ENCODE measurements around the gene PRRT2.
"Not testable (repeated sequence)": the region's sequence is repeated elsewhere in the genome, so short reads cannot be mapped to it uniquely, and the experiment has no call there.

The PRRT2 gene

DNA sequence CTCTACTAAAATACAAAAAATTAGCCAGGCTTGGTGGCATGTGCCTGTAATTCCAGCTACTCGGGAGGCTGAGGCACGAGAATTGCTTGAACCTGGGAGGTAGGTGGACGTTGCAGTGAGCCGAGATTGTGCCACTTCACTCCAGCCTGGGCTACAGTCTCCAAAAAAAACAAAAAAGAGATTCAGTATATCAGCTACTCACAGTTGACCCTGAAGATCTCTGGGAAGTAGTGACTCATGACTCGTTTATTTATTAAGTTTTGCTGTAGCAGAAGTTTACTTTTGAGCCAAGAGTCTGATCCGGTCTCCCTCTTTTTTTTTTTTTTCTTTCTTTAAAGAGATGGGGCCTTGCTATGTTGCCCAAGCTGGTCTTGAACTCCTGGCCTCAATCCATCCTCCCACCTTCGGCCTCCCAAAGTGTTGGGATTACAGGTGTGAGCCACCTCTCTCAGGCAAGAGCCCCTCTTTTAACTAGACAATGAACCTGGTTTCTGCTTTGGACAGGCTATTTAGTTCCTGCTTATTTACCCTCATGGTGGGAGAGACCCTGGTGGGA is 12.7 kb downstream of the PRRT2 start:
- no peak for DNase-seq (ENCODE audit: low read depth, low spot score)
- H3K27ac ChIP-seq (ENCODE audit: low read length) = no peak overlapping the region
- WGBS (ENCODE audit: insufficient coverage, insufficient read length) = no CpG with 5 or more reads among the region's 7 CpGs

GRCh38 chr16:29825145-29826044 is 13.4 kb downstream of the PRRT2 start:
- Histone ChIP-seq H3K9me3 (ENCODE audit: control insufficient read depth, insufficient read depth, low read length) (no peaks in the 10 kb centered on the region), H3K27ac (ENCODE audit: low read length) (no peak overlapping the region), H3K4me3 (ENCODE audit: low read length) (no peak overlapping the region), H3K36me3 (ENCODE audit: control insufficient read depth, insufficient read depth, low read length) (no peaks in the 10 kb centered on the region), H3K4me1 (ENCODE audit: control insufficient read depth, insufficient read depth, low read length) (peaks cover 2% of the 10 kb centered on the region; the same call in 1 of the 2 replicates), H3K27me3 (ENCODE audit: control insufficient read depth, insufficient read depth, low read length) (no peaks in the 10 kb centered on the region)
- no CpG with 5 or more reads among the region's 10 CpGs for WGBS (ENCODE audit: insufficient coverage, insufficient read length)
- DNase-seq (ENCODE audit: low read depth, low spot score) = no peak

More for the DNA sequence above, 12.7 kb downstream of the PRRT2 start:
- Histone ChIP-seq H3K36me3 (ENCODE audit: control insufficient read depth, insufficient read depth, low read length) (peaks cover 1% of the 10 kb centered on the region; the same call in 1 of the 2 replicates), H3K27me3 (ENCODE audit: control insufficient read depth, insufficient read depth, low read length) (no peaks in the 10 kb centered on the region), H3K4me3 (ENCODE audit: low read length) (no peak overlapping the region), H3K4me1 (ENCODE audit: control insufficient read depth, insufficient read depth, low read length) (peaks cover 2% of the 10 kb centered on the region; the same call in 1 of the 2 replicates), H3K9me3 (ENCODE audit: control insufficient read depth, insufficient read depth, low read length) (no peaks in the 10 kb centered on the region)

- no peak for DNase-seq (ENCODE audit: low read depth, low spot score)
- H3K27me3 ChIP-seq (ENCODE audit: control insufficient read depth, insufficient read depth, low read length) = no peaks in the 10 kb centered on the region
- WGBS (ENCODE audit: insufficient coverage, insufficient read length) = no CpG with 5 or more reads among the region's 8 CpGs
- peaks cover 2% of the 10 kb centered on the region; the same call in 1 of the 2 replicates for H3K4me1 ChIP-seq (ENCODE audit: control insufficient read depth, insufficient read depth, low read length)
- no peaks in the 10 kb centered on the region for H3K36me3 ChIP-seq (ENCODE audit: control insufficient read depth, insufficient read depth, low read length)
- H3K27ac ChIP-seq (ENCODE audit: low read length) = no peak overlapping the region
- H3K4me3 ChIP-seq (ENCODE audit: low read length) = no peak overlapping the region
- H3K9me3 ChIP-seq (ENCODE audit: control insufficient read depth, insufficient read depth, low read length) = no peaks in the 10 kb centered on the region
Measured at GRCh38 chr16:29826342-29826695, 14.3 kb downstream of the PRRT2 start.

- DNase-seq (ENCODE audit: low read depth, low spot score) = no peak
- Histone ChIP-seq H3K36me3 (ENCODE audit: control insufficient read depth, insufficient read depth, low read length) (no peaks in the 10 kb centered on the region), H3K27ac (ENCODE audit: low read length) (no peak overlapping the region), H3K27me3 (ENCODE audit: control insufficient read depth, insufficient read depth, low read length) (no peaks in the 10 kb centered on the region), H3K4me3 (ENCODE audit: low read length) (no peak overlapping the region), H3K9me3 (ENCODE audit: control insufficient read depth, insufficient read depth, low read length) (no peaks in the 10 kb centered on the region), H3K4me1 (ENCODE audit: control insufficient read depth, insufficient read depth, low read length) (no peaks in the 10 kb centered on the region)
- no CpG with 5 or more reads among the region's 11 CpGs for WGBS (ENCODE audit: insufficient coverage, insufficient read length)
Measured at GRCh38 chr16:29830774-29831173, 18.8 kb downstream of the PRRT2 start.

DNA sequence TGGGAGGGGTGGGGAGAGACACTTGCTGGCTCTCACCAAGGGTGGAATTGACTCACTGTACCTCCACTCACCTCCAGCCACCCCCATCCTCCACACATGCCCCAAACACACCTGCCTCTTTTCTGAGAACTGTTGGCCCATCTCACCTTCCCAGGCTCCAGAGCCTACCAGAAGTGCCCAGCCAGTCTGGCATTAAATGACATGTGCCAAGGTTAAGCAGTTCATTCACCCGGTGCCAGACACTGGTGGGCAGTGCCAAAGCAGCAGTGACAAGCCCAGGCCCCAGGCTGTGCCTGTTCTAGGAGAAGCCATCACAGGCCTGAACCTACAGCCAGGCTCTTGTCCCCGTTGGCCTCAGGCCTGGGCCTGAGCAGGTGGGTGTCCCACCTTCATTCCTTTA is 19.5 kb downstream of the PRRT2 start:
- DNase-seq (ENCODE audit: low read depth, low spot score) = no peak
- H3K9me3 ChIP-seq (ENCODE audit: control insufficient read depth, insufficient read depth, low read length) = no peaks in the 10 kb centered on the region
- WGBS (ENCODE audit: insufficient coverage, insufficient read length) = no CpG with 5 or more reads among the region's 2 CpGs
- no peaks in the 10 kb centered on the region for H3K4me1 ChIP-seq (ENCODE audit: control insufficient read depth, insufficient read depth, low read length)
- no peak overlapping the region for H3K27ac ChIP-seq (ENCODE audit: low read length)
- H3K36me3 ChIP-seq (ENCODE audit: control insufficient read depth, insufficient read depth, low read length) = no peaks in the 10 kb centered on the region
- H3K27me3 ChIP-seq (ENCODE audit: control insufficient read depth, insufficient read depth, low read length) = no peaks in the 10 kb centered on the region
- H3K4me3 ChIP-seq (ENCODE audit: low read length) = no peak overlapping the region

GRCh38 chr16:29833219-29833618 is 21.2 kb downstream of the PRRT2 start:
- H3K36me3 ChIP-seq (ENCODE audit: control insufficient read depth, insufficient read depth, low read length); DNase-seq (ENCODE audit: low read depth, low spot score); H3K9me3 ChIP-seq (ENCODE audit: control insufficient read depth, insufficient read depth, low read length); H3K4me1 ChIP-seq (ENCODE audit: control insufficient read depth, insufficient read depth, low read length); H3K27ac ChIP-seq (ENCODE audit: low read length); H3K27me3 ChIP-seq (ENCODE audit: control insufficient read depth, insufficient read depth, low read length); H3K4me3 ChIP-seq (ENCODE audit: low read length): not testable (repeated sequence)
- no CpG with 5 or more reads among the region's 4 CpGs for WGBS (ENCODE audit: insufficient coverage, insufficient read length)

DNA sequence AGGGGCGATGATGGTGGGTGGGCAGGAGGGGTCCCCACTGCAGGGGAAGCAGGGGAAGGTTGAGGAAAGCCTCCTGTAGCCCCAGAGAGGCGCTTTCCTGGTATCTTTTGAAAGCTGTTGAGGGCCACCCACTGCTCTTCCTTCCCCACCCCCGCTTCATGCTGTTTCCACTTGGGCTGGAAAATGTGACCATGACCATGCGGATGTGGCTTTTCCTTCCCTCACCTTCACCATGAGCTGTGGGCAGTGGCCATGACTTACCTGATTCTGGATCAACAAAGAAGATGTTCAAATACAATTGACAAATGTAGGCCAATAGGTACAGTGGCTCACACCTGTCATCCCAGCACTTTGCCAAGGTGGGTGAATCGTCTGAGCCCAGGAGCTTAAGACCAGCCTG is 22.1 kb downstream of the PRRT2 start:
- Histone ChIP-seq H3K27ac (ENCODE audit: low read length) (no peak overlapping the region), H3K4me1 (ENCODE audit: control insufficient read depth, insufficient read depth, low read length) (no peaks in the 10 kb centered on the region), H3K36me3 (ENCODE audit: control insufficient read depth, insufficient read depth, low read length) (no peaks in the 10 kb centered on the region), H3K4me3 (ENCODE audit: low read length) (no peak overlapping the region), H3K9me3 (ENCODE audit: control insufficient read depth, insufficient read depth, low read length) (no peaks in the 10 kb centered on the region), H3K27me3 (ENCODE audit: control insufficient read depth, insufficient read depth, low read length) (no peaks in the 10 kb centered on the region)
- no CpG with 5 or more reads among the region's 5 CpGs for whole genome bisulfite sequencing (ENCODE audit: insufficient coverage, insufficient read length)
- DNase-seq (ENCODE audit: low read depth, low spot score) = no peak

GRCh38 chr16:29835926-29836325 is 23.9 kb downstream of the PRRT2 start:
- WGBS (ENCODE audit: insufficient coverage, insufficient read length) = no CpG with 5 or more reads among the region's 7 CpGs
- Histone ChIP-seq H3K9me3 (ENCODE audit: control insufficient read depth, insufficient read depth, low read length) (no peaks in the 10 kb centered on the region), H3K36me3 (ENCODE audit: control insufficient read depth, insufficient read depth, low read length) (no peaks in the 10 kb centered on the region), H3K4me1 (ENCODE audit: control insufficient read depth, insufficient read depth, low read length) (no peaks in the 10 kb centered on the region), H3K27ac (ENCODE audit: low read length) (no peak overlapping the region), H3K4me3 (ENCODE audit: low read length) (no peak overlapping the region), H3K27me3 (ENCODE audit: control insufficient read depth, insufficient read depth, low read length) (no peaks in the 10 kb centered on the region)
- no peak for DNase-seq (ENCODE audit: low read depth, low spot score)

- H3K27me3 ChIP-seq (ENCODE audit: control insufficient read depth, insufficient read depth, low read length) = no peaks in the 10 kb centered on the region
- H3K9me3 ChIP-seq (ENCODE audit: control insufficient read depth, insufficient read depth, low read length) = no peaks in the 10 kb centered on the region
- no peaks in the 10 kb centered on the region for H3K4me1 ChIP-seq (ENCODE audit: control insufficient read depth, insufficient read depth, low read length)
- no CpG with 5 or more reads among the region's 15 CpGs for WGBS (ENCODE audit: insufficient coverage, insufficient read length)
- no peak for DNase-seq (ENCODE audit: low read depth, low spot score)
- H3K27ac ChIP-seq (ENCODE audit: low read length) = no peak overlapping the region
- H3K4me3 ChIP-seq (ENCODE audit: low read length) = no peak overlapping the region
- H3K36me3 ChIP-seq (ENCODE audit: control insufficient read depth, insufficient read depth, low read length) = no peaks in the 10 kb centered on the region
Measured at GRCh38 chr16:29836623-29837022, 24.6 kb downstream of the PRRT2 start.

GRCh38 chr16:29837841-29838240 is 25.8 kb downstream of the PRRT2 start:
- H3K36me3 ChIP-seq (ENCODE audit: control insufficient read depth, insufficient read depth, low read length) = no peaks in the 10 kb centered on the region
- WGBS (ENCODE audit: insufficient coverage, insufficient read length) = no CpG with 5 or more reads among the region's 5 CpGs

More at GRCh38 chr16:29837841-29838240, 25.8 kb downstream of the PRRT2 start:
- DNase-seq (ENCODE audit: low read depth, low spot score) = no peak
- Histone ChIP-seq H3K9me3 (ENCODE audit: control insufficient read depth, insufficient read depth, low read length) (no peaks in the 10 kb centered on the region), H3K27me3 (ENCODE audit: control insufficient read depth, insufficient read depth, low read length) (no peaks in the 10 kb centered on the region), H3K4me3 (ENCODE audit: low read length) (no peak overlapping the region), H3K27ac (ENCODE audit: low read length) (no peak overlapping the region), H3K4me1 (ENCODE audit: control insufficient read depth, insufficient read depth, low read length) (no peaks in the 10 kb centered on the region)

All from iPS DF 6.9 (cell line).